Pericardium fibroblast (primary cell): Measurements from ENCODE around the gene TXNL4A. TPM values are rescaled to one million over a fixed set of nuclear protein-coding genes. Genes with fewer than 3 reads are reported as not detected.

Experiments
- total RNA-seq: library from RNA; depleted of rRNA; stranded (reverse); fragments of >200 nt; gene quantifications from 2 replicates; pipeline ENCODE4 v1.2.3, GENCODE V29; 2015

TXNL4A gene, protein sequence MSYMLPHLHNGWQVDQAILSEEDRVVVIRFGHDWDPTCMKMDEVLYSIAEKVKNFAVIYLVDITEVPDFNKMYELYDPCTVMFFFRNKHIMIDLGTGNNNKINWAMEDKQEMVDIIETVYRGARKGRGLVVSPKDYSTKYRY
- total RNA-seq, result 39.8 and 39.9 TPM in 2 replicates

DNA sequence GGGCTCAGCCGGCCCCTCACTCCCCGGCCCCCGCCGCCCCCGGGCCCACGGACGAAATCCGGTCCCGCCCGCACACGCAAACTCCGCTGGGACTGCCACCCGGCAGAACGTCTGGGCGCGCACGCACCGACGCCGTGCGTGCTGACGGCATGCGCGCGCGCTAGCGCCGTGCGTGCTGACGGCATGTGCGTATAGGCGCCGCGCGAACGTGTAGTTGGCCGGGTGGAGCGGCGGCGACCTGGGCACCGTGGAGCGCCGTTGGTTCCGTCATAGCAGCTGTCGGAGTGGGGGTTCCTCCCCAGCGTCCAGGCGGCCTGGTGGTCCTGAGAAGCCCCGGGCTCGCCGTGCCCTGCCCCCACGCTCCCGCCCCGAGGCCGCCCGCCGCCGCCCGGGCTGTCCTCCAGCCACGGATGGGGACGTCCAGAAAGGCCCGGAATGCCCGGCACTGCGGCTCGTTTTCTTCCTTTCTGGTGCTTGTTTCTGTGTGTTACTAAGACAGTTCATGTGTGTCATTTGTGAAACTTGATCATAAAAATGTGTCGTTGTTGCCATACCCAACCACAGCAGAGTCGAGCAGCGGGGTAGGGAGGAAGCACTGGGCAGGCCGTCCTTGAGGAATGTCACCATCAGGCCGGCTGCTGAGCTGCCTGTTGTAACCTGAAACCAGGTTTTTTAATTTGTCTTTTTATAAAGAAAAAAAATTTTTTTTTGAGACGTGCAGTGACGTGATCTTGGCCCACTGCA is at the start of gene TXNL4A:
Gene TXNL4A (minus strand): TSS at position 113 of the 744 bp plus-strand sequence. CDS start 171 bp downstream, outside the sequence.

DNA sequence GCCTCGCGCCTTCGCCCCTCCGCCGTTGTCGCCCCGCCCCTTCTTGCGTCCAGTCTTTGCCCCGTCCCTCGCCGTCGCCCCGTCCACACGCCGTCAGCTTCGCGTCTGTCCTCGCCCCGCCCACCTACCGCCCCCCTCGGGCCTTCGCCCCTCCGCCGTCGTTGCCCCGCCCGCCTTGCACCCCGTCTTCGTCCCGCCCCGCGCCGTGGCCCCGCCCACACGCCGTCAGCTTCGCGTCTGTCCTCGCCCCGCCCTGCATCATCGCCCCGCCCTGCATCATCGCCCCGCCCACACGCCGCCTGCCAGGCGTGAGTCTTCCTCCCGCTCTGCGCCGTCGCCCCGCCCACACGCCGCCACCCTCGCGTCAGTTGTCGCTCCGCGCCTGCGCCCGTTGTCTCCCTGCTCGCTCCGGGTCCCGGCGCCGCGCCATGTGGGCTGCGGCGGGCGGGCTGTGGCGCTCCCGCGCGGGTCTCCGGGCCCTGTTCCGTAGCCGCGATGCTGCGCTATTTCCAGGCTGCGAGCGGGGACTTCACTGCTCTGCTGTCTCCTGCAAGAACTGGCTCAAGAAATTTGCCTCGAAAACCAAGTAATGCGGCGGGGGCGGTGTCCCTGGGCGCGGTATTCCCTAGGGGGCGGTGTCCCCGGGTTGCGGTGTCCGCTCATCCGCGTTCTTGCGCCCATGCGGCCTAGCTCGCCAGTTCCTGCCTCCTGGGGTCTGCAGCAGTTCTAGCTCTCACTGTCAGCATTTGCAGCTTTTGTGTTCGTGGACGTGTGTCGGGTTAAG is 45.9 kb upstream of the TXNL4A start, which contains the start of gene RBFA:
Gene RBFA (plus strand): TSS at position 367 of the 784 bp plus-strand sequence. CDS start 62 bp downstream, at position 429.

DNA sequence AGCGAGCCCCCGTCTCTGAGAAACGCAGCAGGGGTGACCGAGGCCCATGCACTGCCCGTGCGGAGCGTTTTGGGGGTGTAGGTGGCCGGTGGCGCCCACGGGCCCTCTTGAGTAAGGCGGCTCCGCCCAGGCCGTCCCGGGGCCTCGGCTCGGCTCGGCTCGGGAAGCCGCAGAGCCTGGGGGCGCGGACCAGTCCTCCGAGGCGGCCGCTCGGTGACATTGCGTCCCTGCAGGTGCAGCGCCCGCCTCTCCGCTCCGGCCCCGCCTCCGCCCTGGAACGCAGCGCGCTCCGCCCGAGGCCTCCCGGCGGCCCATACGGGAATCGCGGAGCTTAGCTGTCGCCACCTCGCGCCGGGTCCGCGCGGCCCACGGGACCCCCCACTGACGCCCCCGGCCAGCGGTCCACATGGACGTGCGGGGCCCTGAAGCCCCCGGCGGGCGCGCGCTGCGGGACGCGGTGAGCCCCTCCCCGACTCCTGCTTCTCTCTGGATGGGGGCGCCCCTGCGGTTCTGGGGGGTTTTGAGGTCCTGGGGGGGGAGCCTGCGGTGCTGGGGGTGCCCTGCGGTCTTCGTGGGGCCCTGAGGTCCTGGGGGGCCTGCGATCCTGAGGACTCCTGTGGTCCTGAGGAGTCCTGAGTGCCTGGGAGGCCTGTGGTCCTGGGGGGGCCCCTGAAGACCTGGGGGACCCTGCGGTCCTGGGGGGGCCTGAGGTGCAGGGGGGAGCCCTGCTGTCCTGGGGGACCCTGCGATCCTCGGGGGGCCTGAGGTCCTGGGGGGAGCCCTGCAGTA is 23.8 kb downstream of the TXNL4A start, which contains the start of gene HSBP1L1:
Gene HSBP1L1 (plus strand): TSS at position 314 of the 789 bp plus-strand sequence. CDS start 93 bp downstream, at position 407.

DNA sequence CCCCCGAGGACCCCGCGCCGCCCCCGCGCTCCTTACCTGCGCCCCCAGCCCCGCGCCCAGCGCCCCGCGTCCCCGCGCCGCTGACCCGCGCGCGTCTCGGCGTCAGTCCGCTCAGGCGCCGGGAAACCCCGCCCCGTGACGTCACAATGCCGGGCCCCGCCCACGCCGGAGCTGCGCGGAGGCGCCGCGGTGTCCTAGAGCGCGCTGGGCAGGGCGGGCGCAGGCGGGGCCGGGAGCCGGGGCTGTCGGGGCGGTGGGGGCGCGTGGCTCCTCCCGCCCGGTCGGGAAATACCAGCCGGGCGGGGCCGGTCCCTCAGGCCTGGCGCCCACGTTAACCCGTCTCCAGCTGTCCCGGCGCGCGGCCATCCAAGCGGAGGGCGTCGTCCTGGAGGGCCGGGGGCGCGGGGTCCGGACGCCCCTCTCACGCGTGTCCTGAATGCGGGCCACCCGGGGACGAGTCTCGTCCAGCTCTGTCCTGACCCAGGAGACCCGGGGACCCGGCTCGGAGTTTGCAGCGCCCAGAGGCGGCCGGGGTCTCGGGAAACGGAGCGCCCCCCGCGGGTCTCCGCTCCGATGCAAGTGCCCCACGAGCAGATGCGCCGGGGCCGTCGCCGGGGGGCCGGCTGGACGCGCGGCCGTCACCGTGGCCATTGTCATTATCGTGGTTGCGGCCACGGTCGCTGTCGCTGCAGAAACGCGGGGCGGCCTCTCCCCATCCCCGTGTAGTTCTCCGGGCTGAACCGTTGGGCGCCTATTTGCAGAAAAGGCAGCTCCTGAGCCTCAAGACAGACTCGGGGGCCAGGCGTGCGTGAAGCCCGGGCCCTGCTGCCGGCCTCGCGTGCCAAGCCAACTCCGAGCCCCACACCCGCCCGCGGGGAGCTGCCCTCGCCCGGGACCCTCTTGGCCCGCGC is 36.6 kb downstream of the TXNL4A start, which contains the start of gene SLC66A2:
Gene SLC66A2 (minus strand): TSS at position 109 of the 911 bp plus-strand sequence. CDS start 727 bp downstream, outside the sequence.

Other genes starting within 250 kb of the TXNL4A start
- gene KCNG2, start 190.6 kb downstream of the TXNL4A start, total RNA-seq, result 0.47 and 2.2 TPM in 2 replicates
- 29.4 and 37.8 TPM in 2 replicates for gene SLC66A2, start 36.9 kb downstream of the TXNL4A start, total RNA-seq
- 13.0 and 15.8 TPM in 2 replicates for gene HSBP1L1, start 23.9 kb downstream of the TXNL4A start, total RNA-seq
- 18.6 and 23.1 TPM in 2 replicates for gene RBFA, start 45.9 kb upstream of the TXNL4A start, total RNA-seq
- gene ADNP2, start 120.7 kb upstream of the TXNL4A start, total RNA-seq, result 8.9 and 11.4 TPM in 2 replicates